A549 (cell line): ENCODE measurements around the gene UROD. TPM values are rescaled to one million over a fixed set of nuclear protein-coding genes. Genes with fewer than 3 reads are reported as not detected.

Experiments used
- ATAC-seq, 2 experiments: fragments of 200-7000 bp in 1 of 2; fragments of >200 bp in 1 of 2; cut with Nextera tagmentation in 1 of 2; cut with Tn5 transposase in 1 of 2; 3 replicates each; pipeline versions ENCODE4 v1.8.0 to v1.9.1; 2018 to 2020; ENCODE audit warnings: mild to moderate bottlenecking in 1 of 2, moderate library complexity in 1 of 2
- CTCF ChIA-PET: fragments of 300-600 bp; sonication (Branson Sonifier 250); formaldehyde crosslinking; extraction: SDS; loops from one replicate; lab custom pipeline; 2021; ENCODE audit warnings: antibody characterized with exemption, inconsistent platforms; lab: Yijun Ruan, JAX
- POLR2A ChIA-PET: fragments of 350-600 bp; formaldehyde crosslinking; extraction: SDS; loops from one replicate; lab custom pipeline; 2021; ENCODE audit warnings: antibody characterized with exemption, inconsistent platforms; lab: Yijun Ruan, JAX
- DNase-seq, 2 experiments: peaks; one replicate each; pipeline versions ENCODE4 v3.0.0 to v3.0.0-alpha.2; 2011 to 2016; ENCODE audit warnings: low read depth in 1 of 2, low spot score in 1 of 2
- FAIRE-seq: peaks from 2 replicates; lab custom pipeline; 2011; peaks lifted over from hg19 to GRCh38; lab: Jason Lieb, UNC
- H3K27ac ChIP-seq, 2 experiments: fragments of >200 bp; sonication (Bioruptor Twin); formaldehyde crosslinking; 3 replicates each; pipeline ENCODE4 v1.5.1; 2016 to 2017
- H3K4me1 ChIP-seq: fragments of >200 bp; sonication (Bioruptor Twin); formaldehyde crosslinking; 3 replicates; pipeline ENCODE4 v1.6.1; 2016
- H3K4me2 ChIP-seq: fragments of >200 bp; sonication (Bioruptor Twin); formaldehyde crosslinking; 3 replicates; pipeline ENCODE4 v1.6.1; 2016
- H3K4me3 ChIP-seq: fragments of >200 bp; sonication (Bioruptor Twin); formaldehyde crosslinking; 3 replicates; pipeline ENCODE4 v1.5.1; 2016
- H3K9me3 ChIP-seq: fragments of >200 bp; sonication (Bioruptor Twin); formaldehyde crosslinking; 3 replicates; pipeline ENCODE4 v1.6.1; 2016
- BHLHE40 ChIP-seq: IDR thresholded peaks from 2 replicates; pipeline ENCODE4 v1.6.1; 2012; ENCODE audit warnings: low read depth, low read length, inconsistent platforms
- CBX2 ChIP-seq: fragments of 200-600 bp; sonication (generic); IDR thresholded peaks from 2 replicates; pipeline ENCODE4 v1.6.1; 2016; ENCODE audit warnings: low read depth, mild to moderate bottlenecking, borderline replicate concordance
- EHF ChIP-seq: fragments of 250-450 bp; sonication (Bioruptor Pico); IDR thresholded peaks from 2 replicates; pipeline ENCODE4 v1.5.0; 2020; ENCODE audit warnings: mild to moderate bottlenecking
- ESRRA ChIP-seq: fragments of 150-350 bp; IDR thresholded peaks from 2 replicates; pipeline ENCODE4 v1.6.1; 2014; ENCODE audit warnings: mild to moderate bottlenecking, low read length, borderline replicate concordance
- FOXS1 ChIP-seq: fragments of 250-450 bp; sonication (Bioruptor Pico); IDR thresholded peaks from 2 replicates; pipeline ENCODE4 v1.5.0; 2020; ENCODE audit warnings: mild to moderate bottlenecking, moderate library complexity
- HEYL ChIP-seq: fragments of 250-450 bp; sonication (Bioruptor Pico); IDR thresholded peaks from 2 replicates; pipeline ENCODE4 v1.8.0; 2021; ENCODE audit warnings: mild to moderate bottlenecking, moderate library complexity
- HOXA7 ChIP-seq: fragments of 250-450 bp; sonication (Bioruptor Pico); IDR thresholded peaks from 2 replicates; pipeline ENCODE4 v1.5.0; 2020; ENCODE audit warnings: mild to moderate bottlenecking, moderate library complexity
- HOXB13 ChIP-seq: fragments of 250-450 bp; sonication (Bioruptor Pico); IDR thresholded peaks from 2 replicates; pipeline ENCODE4 v1.5.0; 2020; ENCODE audit warnings: low read depth, mild to moderate bottlenecking, moderate library complexity
- KDM1A ChIP-seq: fragments of 200-600 bp; sonication (generic); IDR thresholded peaks from 2 replicates; pipeline ENCODE4 v1.6.1; 2016; ENCODE audit warnings: low read depth, mild to moderate bottlenecking
- KDM5A ChIP-seq: fragments of 200-600 bp; sonication (generic); IDR thresholded peaks from 2 replicates; pipeline ENCODE4 v1.6.1; 2016; ENCODE audit warnings: antibody characterized with exemption, mild to moderate bottlenecking
- MAFK ChIP-seq: fragments of 450-650 bp; IDR thresholded peaks from 2 replicates; pipeline ENCODE4 v1.6.1; 2014; ENCODE audit not compliant: partially characterized antibody
- MYC ChIP-seq: IDR thresholded peaks from 2 replicates; pipeline ENCODE4 v1.6.1; 2012; ENCODE audit warnings: mild to moderate bottlenecking, inconsistent platforms, low read length, improper control_type of control experiment, borderline replicate concordance
- NPAS2 ChIP-seq: fragments of 250-450 bp; sonication (Bioruptor Pico); IDR thresholded peaks from 2 replicates; pipeline ENCODE4 v1.8.0; 2022; ENCODE audit warnings: mild to moderate bottlenecking, moderate library complexity, borderline replicate concordance
- POLR2A ChIP-seq: IDR thresholded peaks from 2 replicates; pipeline ENCODE4 v1.6.1; 2012; ENCODE audit warnings: mild to moderate bottlenecking, low read length
- RAD21 ChIP-seq, 2 experiments: fragments of >200 bp in 1 of 2; sonication (Bioruptor Twin) in 1 of 2; formaldehyde crosslinking in 1 of 2; IDR thresholded peaks in 1 of 2; conservative IDR thresholded peaks in 1 of 2; 2 replicates in 1 of 2; 3 replicates in 1 of 2; pipeline ENCODE4 v1.6.1; 2012 to 2018; ENCODE audit warnings: inconsistent platforms in 1 of 2
- RARB ChIP-seq: fragments of 250-450 bp; sonication (Bioruptor Pico); IDR thresholded peaks from 2 replicates; pipeline ENCODE4 v1.8.0; 2021; ENCODE audit warnings: mild to moderate bottlenecking, moderate library complexity
- TP53 ChIP-seq: fragments of 250-450 bp; sonication (Bioruptor Pico); IDR thresholded peaks from 2 replicates; pipeline ENCODE4 v1.5.0; 2021; ENCODE audit warnings: mild to moderate bottlenecking, moderate library complexity
- ZFP36 ChIP-seq: fragments of 450-650 bp; IDR thresholded peaks from 2 replicates; pipeline ENCODE4 v1.6.1; 2014; ENCODE audit warnings: borderline replicate concordance; ENCODE audit not compliant: partially characterized antibody
- ZNF302 ChIP-seq: fragments of 250-450 bp; sonication (Bioruptor Pico); IDR thresholded peaks from 2 replicates; pipeline ENCODE4 v1.9.0; 2021; ENCODE audit warnings: inconsistent platforms, mild to moderate bottlenecking, moderate library complexity
- WGBS: methylation state at CpG from one replicate; pipeline ENCODE4 v1.1.6; 2017; ENCODE audit errors: missing lambda C conversion rate; 5-methylcytosine and 5-hydroxymethylcytosine counted together
- polyA plus RNA-seq, 4 experiments: library from polyadenylated mRNA; depleted of rRNA in 3 of 4; stranded (reverse); fragments of >200 nt; fragmentation: RNase III in 1 of 4; extraction: RNeasy Plus Mini Kit Qiagen cat#74134 plus additional on column Dnase treatment in 1 of 4; gene quantifications; 2 replicates in 3 of 4; 3 replicates in 1 of 4; pipeline ENCODE4 v1.2.3, GENCODE V29; 2011 to 2017
- TF ChIP-seq, protein P1 (sequence below): fragments of >200 bp; sonication (Bioruptor Twin); formaldehyde crosslinking; IDR thresholded peaks from 3 replicates; pipeline ENCODE4 v1.5.1; 2016
- TF ChIP-seq, protein P2 (sequence below): IDR thresholded peaks from 2 replicates; pipeline ENCODE4 v1.6.1; 2012

UROD gene
- polyA plus RNA-seq, 2 of the 4 experiments (the other 2 are of a cell fraction): 57.8 to 59.0 TPM

DNA sequence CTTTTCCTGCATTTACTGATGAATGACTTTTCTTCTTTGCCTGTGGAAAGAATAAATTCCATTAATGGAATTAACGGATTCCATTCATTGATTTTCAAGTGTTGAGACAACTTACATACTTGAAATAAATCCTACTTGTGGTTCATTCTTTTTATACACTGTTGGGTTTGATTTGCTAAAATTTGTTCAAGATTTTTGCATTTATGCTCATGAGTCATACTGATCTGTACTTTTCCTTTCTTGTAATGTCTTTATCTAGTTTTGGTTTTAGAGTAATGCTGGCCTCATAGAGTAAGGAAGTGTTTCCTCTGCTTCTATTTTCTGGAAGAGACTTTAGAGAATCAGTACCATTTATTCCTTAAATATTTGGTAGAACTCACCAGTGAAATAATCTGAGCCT, 14.4 kb downstream of the UROD start:
- Histone ChIP-seq H3K4me2 (no peak overlapping the region), H3K4me3 (no peak overlapping the region), H3K9me3 (no peaks in the 10 kb centered on the region), H3K4me1 (no peaks in the 10 kb centered on the region), H3K27ac (no peak overlapping the region)
- 60% methylated on average over 1 of the region's 1 CpG for WGBS
- DNase-seq (no peak), FAIRE-seq (no peak), ATAC-seq (no peak)
- ChIA-PET CTCF (no interaction called here), POLR2A (no interaction called here)
- TF ChIP-seq HEYL (no peak), CBX2 (no peak), RAD21 (conservative IDR thresholded peaks at IDR 0.05 in 1 of 2, IDR thresholded peaks at IDR 0.05 in 1 of 2) (no peak), KDM1A (no peak), ESRRA (no peak), ZFP36 (no peak), ZNF302 (no peak), KDM5A (no peak), EHF (no peak), NPAS2 (CRISPR knock-in tag) (no peak)
- TF ChIP-seq, protein P1, sequence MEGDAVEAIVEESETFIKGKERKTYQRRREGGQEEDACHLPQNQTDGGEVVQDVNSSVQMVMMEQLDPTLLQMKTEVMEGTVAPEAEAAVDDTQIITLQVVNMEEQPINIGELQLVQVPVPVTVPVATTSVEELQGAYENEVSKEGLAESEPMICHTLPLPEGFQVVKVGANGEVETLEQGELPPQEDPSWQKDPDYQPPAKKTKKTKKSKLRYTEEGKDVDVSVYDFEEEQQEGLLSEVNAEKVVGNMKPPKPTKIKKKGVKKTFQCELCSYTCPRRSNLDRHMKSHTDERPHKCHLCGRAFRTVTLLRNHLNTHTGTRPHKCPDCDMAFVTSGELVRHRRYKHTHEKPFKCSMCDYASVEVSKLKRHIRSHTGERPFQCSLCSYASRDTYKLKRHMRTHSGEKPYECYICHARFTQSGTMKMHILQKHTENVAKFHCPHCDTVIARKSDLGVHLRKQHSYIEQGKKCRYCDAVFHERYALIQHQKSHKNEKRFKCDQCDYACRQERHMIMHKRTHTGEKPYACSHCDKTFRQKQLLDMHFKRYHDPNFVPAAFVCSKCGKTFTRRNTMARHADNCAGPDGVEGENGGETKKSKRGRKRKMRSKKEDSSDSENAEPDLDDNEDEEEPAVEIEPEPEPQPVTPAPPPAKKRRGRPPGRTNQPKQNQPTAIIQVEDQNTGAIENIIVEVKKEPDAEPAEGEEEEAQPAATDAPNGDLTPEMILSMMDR: no peak

DNA sequence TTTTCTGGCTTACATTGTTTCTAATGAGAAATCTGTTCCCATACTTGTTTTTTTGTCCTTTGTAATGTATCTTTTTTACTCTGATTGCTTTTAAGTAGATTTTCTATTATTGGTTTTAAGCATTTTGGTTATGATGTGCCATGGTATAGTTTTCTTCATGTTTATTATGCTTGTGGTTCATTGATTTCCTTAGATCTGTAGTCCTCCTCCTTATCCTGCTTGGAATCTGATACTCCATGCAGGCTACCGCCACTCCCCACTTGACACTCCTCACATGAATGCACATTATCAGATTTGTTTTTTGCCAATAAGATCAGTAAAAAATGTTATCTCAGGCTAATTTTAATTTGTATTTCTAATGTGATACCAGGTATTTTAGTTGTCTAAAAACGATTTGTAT, 20.8 kb downstream of the UROD start:
- 56% methylated on average over 2 of the region's 2 CpGs for WGBS
- Histone ChIP-seq H3K9me3 (no peaks in the 10 kb centered on the region), H3K27ac (no peak overlapping the region), H3K4me1 (peaks cover 7% of the 10 kb centered on the region; the same call in 2 of the 3 replicates), H3K4me3 (no peak overlapping the region), H3K4me2 (no peak overlapping the region)
- DNase-seq: no peak
- no peak for ATAC-seq
- CTCF ChIA-PET: interaction anchor here (0.7 to 4.1 kb wide), 2 partner anchors 14 to 18 kb away, joined by 3 to 15 read pairs; no protein-coding TSS in a partner anchor
- POLR2A ChIA-PET: no interaction called here
- TF ChIP-seq HEYL: no peak
- no peak for FAIRE-seq

DNA sequence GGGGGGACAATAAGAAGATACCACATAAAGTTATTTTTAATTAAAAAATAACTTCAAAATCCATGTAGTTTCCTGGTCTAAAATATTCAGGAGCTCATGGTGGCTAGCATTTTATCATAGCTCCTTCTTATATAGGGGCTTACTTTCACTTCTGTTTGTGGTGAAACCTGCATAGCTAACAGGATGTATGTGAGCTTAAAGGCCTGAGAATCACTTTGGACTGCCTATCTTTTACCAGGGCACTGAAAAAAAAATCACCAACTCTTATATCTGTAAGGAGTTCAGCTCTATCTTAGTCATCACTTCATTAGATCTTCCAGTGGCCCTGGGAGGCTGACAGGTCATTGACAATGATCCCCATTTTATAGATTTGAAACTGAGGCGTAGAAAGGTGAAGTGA, 21.3 kb downstream of the UROD start:
- Histone ChIP-seq H3K4me2 (no peak overlapping the region), H3K4me1 (peaks cover 11% of the 10 kb centered on the region; the same call in 2 of the 3 replicates), H3K27ac (no peak overlapping the region)
- CTCF ChIA-PET: interaction anchor here (0.7 to 4.1 kb wide), 3 partner anchors 14 to 266 kb away, joined by 3 to 15 read pairs (median 7); no protein-coding TSS in a partner anchor
- no peak for FAIRE-seq
- TF ChIP-seq POLR2A (no peak), MAFK (no peak)
- TF ChIP-seq, all 56 proteins: peak for 0
- ATAC-seq (no peak), DNase-seq (no peak)
- POLR2A ChIA-PET: no interaction called here
- Histone ChIP-seq H3K4me3 (no peak overlapping the region), H3K9me3 (no peaks in the 10 kb centered on the region)
- 88% methylated on average over 1 of the region's 1 CpG for WGBS

DNA sequence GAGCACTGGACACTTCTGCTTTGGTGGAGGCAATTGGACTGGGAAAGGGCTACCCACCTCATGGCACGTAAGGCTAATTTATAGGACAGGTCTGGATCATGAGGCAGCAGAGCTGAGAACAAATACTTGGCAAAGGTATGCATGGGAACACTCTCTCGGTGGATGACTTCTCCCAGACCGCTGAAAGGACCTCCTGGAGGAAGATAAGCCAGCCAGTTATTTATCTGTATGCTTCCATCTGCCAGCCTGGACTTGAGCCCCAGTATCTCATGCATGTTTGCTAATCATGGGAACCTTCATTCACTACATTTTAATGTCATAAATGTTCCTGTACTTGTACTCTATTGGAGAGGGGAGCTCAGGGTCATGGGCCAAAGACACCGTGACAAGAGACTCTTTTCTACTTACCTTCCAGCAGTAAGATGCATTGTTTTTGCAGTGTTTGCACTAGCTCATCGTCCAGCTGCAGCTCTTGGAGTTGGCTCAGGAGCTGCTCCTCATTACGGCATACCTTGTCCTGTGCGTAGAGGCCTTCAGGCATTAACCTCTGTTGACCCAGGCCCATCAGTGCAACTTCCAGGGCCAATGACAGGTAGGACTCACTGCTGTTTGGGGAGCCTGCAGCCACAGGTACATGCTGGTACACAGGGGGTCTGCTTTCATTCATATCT, 23.7 kb downstream of the UROD start:
- CTCF ChIA-PET: interaction anchor here (0.7 to 4.1 kb wide), 6 partner anchors 11 to 457 kb away, joined by 3 to 15 read pairs (median 6); no protein-coding TSS in a partner anchor
- 71% methylated on average over 7 of the region's 7 CpGs for WGBS

More for the DNA sequence above, 23.7 kb downstream of the UROD start:
- TF ChIP-seq TP53 (CRISPR knock-in tag): no peak
- TF ChIP-seq RARB (CRISPR knock-in tag): no peak
- no peak for TF ChIP-seq FOXS1 (CRISPR knock-in tag)
- no peak for TF ChIP-seq BHLHE40
- TF ChIP-seq HOXA7 (CRISPR knock-in tag): no peak
- TF ChIP-seq, protein P2, sequence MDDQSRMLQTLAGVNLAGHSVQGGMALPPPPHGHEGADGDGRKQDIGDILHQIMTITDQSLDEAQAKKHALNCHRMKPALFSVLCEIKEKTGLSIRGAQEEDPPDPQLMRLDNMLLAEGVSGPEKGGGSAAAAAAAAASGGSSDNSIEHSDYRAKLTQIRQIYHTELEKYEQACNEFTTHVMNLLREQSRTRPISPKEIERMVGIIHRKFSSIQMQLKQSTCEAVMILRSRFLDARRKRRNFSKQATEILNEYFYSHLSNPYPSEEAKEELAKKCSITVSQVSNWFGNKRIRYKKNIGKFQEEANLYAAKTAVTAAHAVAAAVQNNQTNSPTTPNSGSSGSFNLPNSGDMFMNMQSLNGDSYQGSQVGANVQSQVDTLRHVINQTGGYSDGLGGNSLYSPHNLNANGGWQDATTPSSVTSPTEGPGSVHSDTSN: no peak
- no peak for TF ChIP-seq ZNF302
- TF ChIP-seq EHF: no peak
- TF ChIP-seq MYC: no peak
- TF ChIP-seq RAD21 (conservative IDR thresholded peaks at IDR 0.05 in 1 of 2, IDR thresholded peaks at IDR 0.05 in 1 of 2): no peak
- TF ChIP-seq HOXB13 (CRISPR knock-in tag): no peak
- POLR2A ChIA-PET: no interaction called here
- DNase-seq (no peak), ATAC-seq (no peak), FAIRE-seq (no peak)
- Histone ChIP-seq H3K4me2 (no peak overlapping the region), H3K4me1 (peaks cover 11% of the 10 kb centered on the region; the same call in 2 of the 3 replicates), H3K9me3 (no peaks in the 10 kb centered on the region), H3K4me3 (no peak overlapping the region), H3K27ac (no peak overlapping the region)
